Ovary (tissue), 9 donors: ENCODE measurements around the gene NETO2. TPM values are rescaled to one million over a fixed set of nuclear protein-coding genes. Genes with fewer than 3 reads are reported as not detected.
"Not testable (repeated sequence)": the region's sequence is repeated elsewhere in the genome, so short reads cannot be mapped to it uniquely, and the experiment has no call there.

Experiments used
- DNase-seq, 5 donors: peaks; one replicate each; pipeline ENCODE4 v3.0.0-alpha.2; 2019 to 2020
- H3K27ac ChIP-seq, 2 donors: fragments of 200-600 bp; one replicate each; pipeline versions ENCODE4 v1.5.1 to v1.8.0; 2019 to 2022
- H3K27me3 ChIP-seq: fragments of 200-600 bp; one replicate; pipeline ENCODE4 v1.8.0; 2022
- H3K36me3 ChIP-seq: fragments of 200-600 bp; sonication (generic); one replicate; pipeline ENCODE4 v1.5.1; 2019
- H3K4me1 ChIP-seq: one replicate; pipeline ENCODE4 v1.8.1; 2013; ENCODE audit warnings: mild to moderate bottlenecking, moderate library complexity; ENCODE audit not compliant: insufficient read depth
- H3K4me3 ChIP-seq: fragments of 200-600 bp; sonication (generic); one replicate; pipeline ENCODE4 v1.5.1; 2017
- H3K9me3 ChIP-seq, 2 donors: fragments of 200-600 bp in 1 of 2; sonication (generic) in 1 of 2; one replicate each; pipeline versions ENCODE4 v1.5.1 to v1.8.1; 2013 to 2019; ENCODE audit warnings: mild to moderate bottlenecking in 1 of 2, moderate library complexity in 1 of 2
- CTCF ChIP-seq, 3 donors: fragments of 450-650 bp in 2 of 3; fragments of 200-600 bp in 1 of 3; IDR thresholded peaks; one replicate each; pipeline versions ENCODE4 v1.5.1 to v1.8.0; 2016 to 2022; ENCODE audit warnings: antibody characterized with exemption in 3 of 3, mild to moderate bottlenecking in 1 of 3
- EP300 ChIP-seq: sonication (generic); formaldehyde crosslinking; IDR thresholded peaks from one replicate; pipeline ENCODE4 v1.6.1; 2017; ENCODE audit warnings: antibody characterized with exemption
- POLR2A ChIP-seq: fragments of 450-650 bp; IDR thresholded peaks from one replicate; pipeline ENCODE4 v1.6.1; 2017; ENCODE audit warnings: antibody characterized with exemption, mild to moderate bottlenecking, moderate library complexity
- WGBS, 3 donors: extraction: QIAGEN DNeasy Blood & Tissue Kit in 1 of 3; methylation state at CpG; one replicate each; pipeline versions ENCODE4 v1.1.5 to v1.1.7; 2013 to 2017; 5-methylcytosine and 5-hydroxymethylcytosine counted together
- intact Hi-C, 4 donors: fragments of 100-400 bp; cut with DNase I; formaldehyde crosslinking; loops; one replicate each; pipeline versions ENCODE4 v1.11.0 to v1.15.1; 2022 to 2023
- polyA plus RNA-seq, 2 donors: library from polyadenylated mRNA; stranded (reverse); fragments of 200-250 nt in 1 of 2; fragments of 350-450 nt in 1 of 2; fragmentation: Illumina TruSeq in 1 of 2; extraction: RNeasy Lipid Tissue Mini Kit (QIAGEN cat#74804) in 1 of 2; gene quantifications; one replicate each; pipeline ENCODE4 v1.2.3, GENCODE V29; 2013 to 2014
- total RNA-seq, 7 donors: library from RNA; depleted of rRNA in 2 of 7; stranded (reverse); fragments of >200 nt in 2 of 7; fragmentation: NEBNext Ultra II Directional in 3 of 7; extraction: Animal tissue kit (Norgen Biotek cat#: 25700) in 3 of 7; gene quantifications; one replicate each; pipeline versions ENCODE4 v1.1.0 to v1.2.4, GENCODE V29; 2016 to 2023
- donor health status: DM: no; HTN: no; CAD: no; lungs with moderate emphysema.
- donor health status: DM: no; HTN: no; CAD: no.
- donor health status: Bipolar disorder and iron deficiency.
- donor health status: DM: yes; HTN: yes; CAD: no.
- donor health status: DM: no; HTN: no; CAD: no.
- donor health status: DM: yes; HTN: yes; CAD: no.

Gene NETO2
- total and polyA plus RNA-seq, 9 donors, result 0.53 to 6.3 (median 1.8) TPM

DNA sequence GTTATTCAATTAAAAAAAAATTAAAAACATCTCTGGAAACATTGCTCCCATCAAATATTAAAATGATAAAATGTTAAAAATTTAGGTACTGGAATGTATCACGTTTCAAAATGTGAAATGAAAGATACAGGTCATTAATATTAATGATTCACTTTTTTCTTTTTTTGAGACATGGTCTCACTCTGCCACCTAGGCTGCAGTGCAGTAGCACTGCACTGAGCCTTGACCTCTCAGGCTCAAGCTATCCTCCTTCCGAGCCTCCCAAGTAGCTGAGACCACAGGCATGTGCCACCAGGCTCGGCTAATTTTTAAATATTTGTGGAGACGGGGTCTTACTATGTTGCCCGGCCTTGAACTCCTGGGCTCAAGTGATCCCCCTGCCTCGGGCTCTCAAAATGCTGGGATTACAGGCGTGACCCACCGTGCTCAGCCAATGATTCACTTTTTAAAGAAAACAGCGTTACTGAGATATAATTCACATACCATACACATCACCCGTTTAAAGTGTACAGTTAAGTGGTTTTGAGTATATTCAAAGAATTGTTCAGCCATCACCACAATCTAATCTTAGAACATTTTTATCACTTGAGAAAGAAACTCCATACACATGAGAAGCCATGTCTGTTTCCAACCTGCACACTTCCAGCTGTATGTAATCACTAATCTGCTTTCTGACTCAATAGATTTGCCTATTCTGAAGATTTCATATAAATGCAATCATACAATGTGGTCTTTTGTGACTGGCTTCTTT lies 19.1 kb upstream of the NETO2 start:
- Histone ChIP-seq H3K4me1 (no peaks in the 10 kb centered on the region), H3K27ac (no peak overlapping the region), H3K27me3 (no peaks in the 10 kb centered on the region), H3K4me3 (no peak overlapping the region), H3K9me3 (no peaks in the 10 kb centered on the region), H3K36me3 (no peaks in the 10 kb centered on the region)
- no peak for TF ChIP-seq EP300
- no peak for TF ChIP-seq POLR2A
- no peak for DNase-seq
- intact Hi-C loops, result no loop called here
- 81 to 90% (median 86%) methylated on average over 10 of the region's 10 CpGs for WGBS, 3 donors

DNA sequence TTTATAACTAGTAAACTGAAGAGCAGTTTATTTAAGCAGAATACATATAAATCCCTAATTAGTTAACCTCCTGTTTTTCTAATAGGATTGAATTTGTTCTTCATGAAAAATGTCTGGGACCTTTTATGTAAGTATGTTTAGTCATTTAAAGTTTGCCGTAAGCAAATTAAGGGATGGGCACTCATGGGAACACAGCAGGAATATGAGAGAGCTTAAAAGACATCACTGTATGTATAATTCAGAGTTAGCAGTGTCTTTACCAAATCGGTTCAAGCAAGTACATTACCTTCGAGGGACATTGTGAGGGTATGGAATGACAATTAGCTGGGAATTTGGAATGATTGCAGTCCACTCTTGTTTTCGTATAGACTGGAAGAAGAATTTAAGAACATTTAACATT lies 17.7 kb upstream of the NETO2 start:
- TF ChIP-seq POLR2A, result no peak
- no peak for TF ChIP-seq CTCF (IDR thresholded peaks at IDR 0.05)
- no peak for TF ChIP-seq EP300

DNA sequence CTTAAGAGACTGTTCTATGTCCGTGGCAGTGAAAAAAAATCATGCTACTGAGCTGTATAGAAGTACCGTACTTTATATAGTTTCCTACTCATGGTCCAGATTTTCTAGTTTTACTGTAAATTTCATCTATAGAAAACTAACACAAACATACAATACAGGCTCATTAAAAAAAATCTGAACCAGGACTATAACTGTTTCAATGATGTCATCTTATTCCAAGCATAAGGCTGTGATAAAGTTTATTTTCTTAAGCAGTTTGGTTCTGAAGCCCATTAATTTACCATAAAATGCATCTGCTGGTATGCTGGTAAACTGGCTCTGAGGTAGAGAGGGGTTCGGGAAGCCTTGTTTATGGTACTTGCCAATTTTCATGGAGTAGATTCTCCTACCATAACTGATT lies 16.7 kb upstream of the NETO2 start:
- TF ChIP-seq POLR2A (no peak), EP300 (no peak), CTCF (IDR thresholded peaks at IDR 0.05) (no peak)
- no peaks in the 10 kb centered on the region for H3K36me3 ChIP-seq
- intact Hi-C loops, result no loop called here
- no peaks in the 10 kb centered on the region for H3K27me3 ChIP-seq
- H3K27ac ChIP-seq, result no peak overlapping the region
- WGBS, 3 donors, result 90 to 92% (median 92%) methylated on average over 3 of the region's 3 CpGs
- H3K4me1 ChIP-seq, result no peaks in the 10 kb centered on the region
- no peaks in the 10 kb centered on the region for H3K9me3 ChIP-seq
- no peak for DNase-seq
- no peak overlapping the region for H3K4me3 ChIP-seq

More for the DNA sequence above, 17.7 kb upstream of the NETO2 start:
- no peak for DNase-seq
- Histone ChIP-seq H3K4me3 (no peak overlapping the region), H3K27me3 (no peaks in the 10 kb centered on the region), H3K27ac (no peak overlapping the region), H3K4me1 (no peaks in the 10 kb centered on the region), H3K9me3 (no peaks in the 10 kb centered on the region), H3K36me3 (no peaks in the 10 kb centered on the region)
- WGBS, 3 donors, result 94 to 96% (median 95%) methylated on average over 4 of the region's 4 CpGs
- intact Hi-C loops, result no loop called here

DNA sequence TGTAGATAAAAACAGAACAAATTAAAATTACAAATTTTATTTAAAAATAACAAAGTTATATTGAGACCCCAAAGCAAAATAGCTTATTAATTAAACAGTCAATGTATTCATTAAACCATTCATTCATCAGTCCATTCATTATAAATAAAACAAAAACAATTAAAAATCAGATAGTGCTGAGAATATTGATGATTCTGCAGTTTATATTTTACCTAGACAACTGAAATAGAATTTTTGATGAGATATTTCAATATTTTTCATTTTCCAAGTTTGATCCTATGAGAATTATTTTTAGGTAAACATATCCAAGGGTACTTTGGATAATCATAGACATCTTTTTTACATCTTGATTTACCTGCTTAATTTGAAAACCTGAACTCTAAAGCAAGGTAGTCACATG lies 15.2 kb upstream of the NETO2 start:
- Histone ChIP-seq H3K4me3 (no peak overlapping the region), H3K4me1 (no peaks in the 10 kb centered on the region), H3K36me3 (no peaks in the 10 kb centered on the region), H3K27me3 (no peaks in the 10 kb centered on the region), H3K27ac (no peak overlapping the region), H3K9me3 (no peaks in the 10 kb centered on the region)
- no peak for TF ChIP-seq POLR2A
- no peak for TF ChIP-seq CTCF (IDR thresholded peaks at IDR 0.05)
- TF ChIP-seq EP300, result no peak
- intact Hi-C loops, result no loop called here
- no peak for DNase-seq

DNA sequence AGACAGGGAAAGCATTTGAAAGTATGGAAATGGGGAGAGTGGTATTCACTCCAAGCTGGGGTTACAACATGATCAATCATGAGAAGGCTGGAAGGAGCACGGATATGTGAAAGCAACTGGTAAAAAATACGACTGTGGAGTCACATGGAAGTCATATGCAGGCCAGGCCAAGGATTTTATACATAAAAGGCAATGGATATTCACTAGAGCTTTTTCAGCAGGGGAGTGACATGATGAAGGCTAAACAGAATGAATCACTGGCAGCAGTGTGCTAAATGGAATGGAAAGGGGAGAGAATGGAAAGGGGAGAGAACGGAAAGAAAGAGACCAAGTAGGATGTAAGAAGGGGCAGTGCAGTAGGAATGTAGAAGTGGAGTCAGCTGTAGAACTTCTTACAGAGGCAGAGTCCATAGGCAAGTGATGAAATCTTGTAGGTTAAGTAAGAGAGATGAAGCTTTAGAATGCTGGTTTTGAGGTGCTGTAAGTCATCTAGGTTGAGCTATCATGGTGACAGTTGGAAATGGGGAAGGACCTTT lies 13.0 kb upstream of the NETO2 start:
- TF ChIP-seq EP300 (no peak), POLR2A (no peak), CTCF (IDR thresholded peaks at IDR 0.05) (no peak)
- H3K4me3 ChIP-seq, result no peak overlapping the region
- intact Hi-C loops, result no loop called here
- H3K27me3 ChIP-seq, result no peaks in the 10 kb centered on the region
- no peaks in the 10 kb centered on the region for H3K36me3 ChIP-seq
- H3K9me3 ChIP-seq, result no peaks in the 10 kb centered on the region
- DNase-seq, result no peak
- H3K4me1 ChIP-seq, result no peaks in the 10 kb centered on the region
- no peak overlapping the region for H3K27ac ChIP-seq
- 88 to 91% (median 91%) methylated on average over 3 of the region's 3 CpGs for WGBS, 3 donors

DNA sequence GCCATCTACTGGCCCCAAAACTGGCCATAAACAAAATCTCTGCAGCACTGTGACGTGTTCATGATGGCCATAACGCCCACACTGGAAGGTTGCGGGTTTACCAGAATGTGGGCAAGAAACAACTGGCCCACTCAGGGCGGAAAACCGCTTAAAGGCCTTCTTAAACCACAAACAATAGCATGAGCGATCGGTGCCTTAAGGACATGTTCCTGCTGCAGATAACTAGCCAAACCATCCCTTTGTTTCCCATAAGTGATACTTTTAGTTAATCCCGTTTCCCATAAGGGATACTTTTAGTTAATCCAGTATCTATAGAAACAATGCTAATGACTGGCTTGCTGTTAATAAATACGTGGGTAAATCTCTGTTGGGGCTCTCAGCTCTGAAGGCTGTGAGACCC lies 8.8 kb upstream of the NETO2 start:
- H3K27me3 ChIP-seq, H3K9me3 ChIP-seq, H3K27ac ChIP-seq, DNase-seq, H3K4me3 ChIP-seq, H3K4me1 ChIP-seq, H3K36me3 ChIP-seq, intact Hi-C loops: not testable (repeated sequence)
- 98 to 99% (median 99%) methylated on average over 9 of the region's 9 CpGs for WGBS, 3 donors
